Measurements from ENCODE around the gene DAB1. TPM values are rescaled to one million over a fixed set of nuclear protein-coding genes. Genes with fewer than 3 reads are reported as not detected.

The DAB1 gene
- total and polyA plus RNA-seq, 10 of the 15 experiments (the other 5 are each of a cell fraction or from before 2014, with no cell fraction given), result 0.02 to 0.10 (median 0.03) TPM; not detected in 5

GRCh38 chr1:57327336-57327735, 96.5 kb downstream of the DAB1 start (continued):
- TF ChIP-seq RUNX3 (IDR thresholded peaks at IDR 0.05; ENCODE audit: low read length), result no peak
- no peak for TF ChIP-seq STAT3 (IDR thresholded peaks at IDR 0.05; ENCODE audit: low read depth, low read length)
- no peak for TF ChIP-seq PML (IDR thresholded peaks at IDR 0.05; ENCODE audit: low read length)

GRCh38 chr1:57325536-57325935, 98.3 kb downstream of the DAB1 start:
- 0% methylated on average over 1 of the region's 1 CpG for WGBS (ENCODE audit: insufficient coverage, insufficient replicate concordance, low lambda C conversion rate, missing lambda C conversion rate)
- FAIRE-seq, result no peak

More at GRCh38 chr1:57325536-57325935, 98.3 kb downstream of the DAB1 start:
- intact Hi-C loops (cut with micrococcal nuclease; ENCODE audit: unreplicated experiment) (no loop called here), in situ Hi-C loops (cut with MboI) (no loop called here)
- no peaks in the 10 kb centered on the region for H3K4me1 ChIP-seq (ENCODE audit: control insufficient read depth, insufficient read depth, low read length)
- ChIA-PET SMC1A (ENCODE audit: uncharacterized antibody, unreplicated experiment) (no interaction called here), POLR2A (interaction anchor here (0.6 kb wide), 1 partner anchor 126 kb away, joined by 5 read pairs; no protein-coding TSS in a partner anchor), RAD21 (ENCODE audit: unreplicated experiment) (no interaction called here), CTCF (no interaction called here)
- no peak overlapping the region for H3K4me3 ChIP-seq
- H3K9me3 ChIP-seq (replicated peaks; ENCODE audit: control insufficient read depth, insufficient read depth, low read length), result no peaks in the 10 kb centered on the region
- TF ChIP-seq EP300 (IDR thresholded peaks at IDR 0.05; ENCODE audit: borderline replicate concordance in 1 of 2, control insufficient read depth in 1 of 2, low read depth in 2 of 2, low read length in 2 of 2), result no peak
- no peak for TF ChIP-seq ZBTB40 (IDR thresholded peaks at IDR 0.05; ENCODE audit: borderline replicate concordance)
- ATAC-seq, result no peak
- no peaks in the 10 kb centered on the region for H3K36me3 ChIP-seq (ENCODE audit: control insufficient read depth in 2 of 2, insufficient read depth in 2 of 2, low read length in 1 of 2)
- no TSS peak for BruUV-seq (replicated peaks)
- H2AFZ ChIP-seq (ENCODE audit: control insufficient read depth, low read depth, low read length), result no peak overlapping the region
- no peak overlapping the region for H3K9ac ChIP-seq (ENCODE audit: control insufficient read depth, insufficient read depth, low read length)
- no peaks in the 10 kb centered on the region for H4K20me1 ChIP-seq (ENCODE audit: control insufficient read depth, insufficient read depth)
- DNase-seq (ENCODE audit: low read depth, low spot score), result no peak
- no peaks in the 10 kb centered on the region for H3K79me2 ChIP-seq (ENCODE audit: control insufficient read depth, insufficient read depth, low read length)
- no peak overlapping the region for H3K27ac ChIP-seq (ENCODE audit: control insufficient read depth, insufficient read depth)
- H3K4me2 ChIP-seq (ENCODE audit: control insufficient read depth, insufficient read depth), result no peak overlapping the region
- no peaks in the 10 kb centered on the region for H3K27me3 ChIP-seq (replicated peaks in 1 of 2; ENCODE audit: control insufficient read depth in 2 of 2, insufficient read depth in 2 of 2, low read length in 1 of 2)
